Activated CD4-positive, alpha-beta T cell treated with anti-CD3 and anti-CD28 coated beads for 4 hours (primary cell): Measurements from ENCODE around the gene TPRN.

ENCODE experiments used
- DNase-seq, 2 donors: peaks; one replicate each; pipeline ENCODE4 v3.0.0-alpha.2; 2020

Gene TPRN

DNA sequence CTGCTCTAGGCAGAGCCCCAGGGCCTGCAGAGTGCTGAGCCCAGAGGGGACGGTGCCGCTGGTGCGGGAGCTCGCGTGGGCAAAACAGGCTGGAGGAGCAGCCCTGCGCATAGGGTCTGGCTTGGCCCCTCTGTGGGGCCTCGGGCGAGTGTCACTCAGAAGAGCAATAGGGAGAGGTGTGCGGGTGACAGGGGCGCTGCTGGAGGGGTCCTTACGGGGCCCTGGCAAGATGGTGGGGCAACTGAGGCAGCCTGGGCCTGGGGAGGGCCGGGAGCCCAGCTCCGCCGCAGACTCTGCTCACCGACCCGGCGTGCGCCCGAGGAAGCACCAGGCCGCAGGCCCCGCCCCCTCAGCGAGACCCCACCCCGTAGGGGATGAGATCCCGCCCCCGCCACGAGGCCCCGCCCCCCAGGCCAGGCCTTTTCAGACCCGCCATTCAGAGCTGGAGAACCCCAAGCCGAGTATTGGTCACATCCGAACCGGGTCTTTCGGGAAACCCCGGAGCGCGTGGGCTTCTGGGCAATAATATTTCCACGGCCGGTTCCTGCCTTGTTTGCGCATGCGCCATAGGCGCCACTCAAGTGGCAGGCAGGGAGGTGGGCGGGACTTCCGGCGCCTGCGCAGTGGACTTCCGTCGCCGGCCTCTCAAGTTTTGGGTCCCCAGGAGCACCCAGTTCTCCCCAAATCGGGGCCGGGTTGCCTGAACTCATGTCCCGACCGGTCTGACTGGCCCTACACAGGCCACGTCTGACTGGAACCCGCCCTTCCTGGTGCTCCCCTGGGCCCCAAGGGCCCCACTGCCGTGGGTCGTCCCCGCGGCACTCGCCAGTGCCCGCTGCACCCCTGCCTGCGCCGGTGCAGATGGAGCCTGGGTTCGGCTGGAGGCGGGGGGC, 22.8 kb upstream of the TPRN start:
- peak; percentile 97 to 99 for DNase-seq

DNA sequence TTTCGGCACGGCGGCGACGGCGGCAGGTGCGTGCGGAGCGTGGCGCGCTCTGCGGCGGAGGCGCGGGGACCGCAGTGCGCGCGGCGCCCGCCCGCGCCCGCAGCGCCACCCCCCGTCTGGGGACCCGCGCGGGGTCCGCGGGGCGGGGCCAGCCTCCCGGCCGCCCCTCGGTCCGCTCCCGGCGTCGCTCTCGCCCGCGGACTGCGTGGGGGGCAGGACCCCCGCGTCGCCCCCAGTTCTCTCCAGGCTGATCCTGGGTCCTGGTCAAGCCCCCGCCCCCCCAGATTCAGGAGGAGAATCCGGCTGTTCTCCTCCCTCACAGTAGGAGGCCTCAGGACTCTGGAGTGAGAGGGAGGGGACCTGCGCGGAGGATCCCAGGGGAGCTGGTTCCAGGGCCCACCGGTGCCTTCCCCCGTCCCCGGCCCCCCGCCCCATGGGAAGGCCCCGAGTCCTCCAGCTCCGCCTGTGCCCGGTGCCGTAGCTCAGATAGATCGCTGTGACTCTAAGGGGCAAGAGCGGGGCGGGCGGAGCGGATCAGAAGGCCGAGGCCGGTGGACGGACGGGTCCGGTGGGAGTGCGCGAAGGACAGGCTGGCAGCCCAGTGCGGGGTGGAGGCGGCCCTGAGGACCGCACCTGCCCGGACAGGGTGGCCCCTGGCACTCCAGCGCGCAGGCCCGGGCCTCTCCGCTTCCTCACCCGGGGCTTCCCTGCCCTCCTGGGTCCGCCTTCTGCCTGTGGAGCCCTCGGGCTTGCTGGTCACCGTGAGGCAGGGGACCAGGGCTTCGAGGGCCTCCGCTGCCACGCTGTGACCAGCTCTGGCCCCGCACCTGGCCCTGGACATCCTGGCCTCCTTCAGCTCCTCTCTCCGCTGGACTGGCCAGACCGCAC, 21.9 kb upstream of the TPRN start, which contains the start of gene RNF208:
Gene RNF208 (minus strand): TSS at position 51 of the 888 bp plus-strand sequence. CDS start 1,028 bp downstream, outside the sequence.
- no peak for DNase-seq

DNA sequence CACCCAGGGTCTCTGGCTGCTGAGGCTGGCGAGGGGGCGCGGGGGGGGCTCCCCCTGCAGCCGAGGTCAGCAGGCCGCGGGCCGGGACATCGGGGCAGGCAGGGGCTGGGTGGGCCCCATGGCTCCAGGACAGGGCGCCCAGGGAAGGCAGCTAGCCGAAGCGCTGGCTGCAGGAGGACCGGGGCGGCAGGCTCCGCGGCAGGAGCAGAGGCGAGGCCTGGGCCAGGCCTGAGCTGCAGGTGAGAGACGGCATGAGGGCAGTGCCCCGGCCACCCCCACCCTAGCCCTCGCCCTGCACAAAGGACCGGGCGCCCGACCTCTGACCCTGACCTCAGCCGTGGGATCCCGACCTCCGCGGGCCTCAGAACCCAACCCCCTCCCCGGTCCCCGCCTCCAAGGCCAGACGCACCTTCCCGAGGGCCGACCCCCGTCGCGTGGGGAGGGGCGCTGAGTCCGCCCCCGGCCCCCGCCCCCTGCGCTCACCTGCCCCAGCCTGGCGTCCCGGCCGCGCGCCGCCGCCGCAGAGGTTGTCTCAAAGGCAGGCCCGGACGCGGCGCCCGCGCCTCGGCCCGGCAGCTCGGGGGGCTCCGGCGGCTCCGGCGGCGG, 21.1 kb upstream of the TPRN start:
- no peak for DNase-seq

DNA sequence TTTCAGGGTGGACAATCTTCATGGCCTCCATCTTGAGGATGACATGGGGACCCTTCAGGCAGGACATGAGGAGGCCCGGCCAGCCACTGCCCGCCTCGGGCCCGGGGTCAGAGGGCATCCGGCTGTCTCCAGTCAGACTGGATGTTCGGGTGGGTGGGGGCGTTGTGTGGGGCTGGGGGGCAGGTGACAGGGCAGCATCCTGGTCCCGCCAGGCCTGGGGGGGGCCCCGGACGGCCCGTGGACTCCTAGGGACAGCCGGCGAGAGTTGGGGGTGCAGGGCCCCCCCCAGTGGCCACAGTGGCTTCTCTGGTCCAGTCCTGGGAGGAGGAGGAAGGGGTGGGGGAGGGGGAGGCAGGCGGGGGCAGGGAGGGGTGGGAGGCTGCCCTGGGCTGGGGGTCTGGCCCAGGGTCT, 20.6 kb upstream of the TPRN start:
- DNase-seq = no peak

DNA sequence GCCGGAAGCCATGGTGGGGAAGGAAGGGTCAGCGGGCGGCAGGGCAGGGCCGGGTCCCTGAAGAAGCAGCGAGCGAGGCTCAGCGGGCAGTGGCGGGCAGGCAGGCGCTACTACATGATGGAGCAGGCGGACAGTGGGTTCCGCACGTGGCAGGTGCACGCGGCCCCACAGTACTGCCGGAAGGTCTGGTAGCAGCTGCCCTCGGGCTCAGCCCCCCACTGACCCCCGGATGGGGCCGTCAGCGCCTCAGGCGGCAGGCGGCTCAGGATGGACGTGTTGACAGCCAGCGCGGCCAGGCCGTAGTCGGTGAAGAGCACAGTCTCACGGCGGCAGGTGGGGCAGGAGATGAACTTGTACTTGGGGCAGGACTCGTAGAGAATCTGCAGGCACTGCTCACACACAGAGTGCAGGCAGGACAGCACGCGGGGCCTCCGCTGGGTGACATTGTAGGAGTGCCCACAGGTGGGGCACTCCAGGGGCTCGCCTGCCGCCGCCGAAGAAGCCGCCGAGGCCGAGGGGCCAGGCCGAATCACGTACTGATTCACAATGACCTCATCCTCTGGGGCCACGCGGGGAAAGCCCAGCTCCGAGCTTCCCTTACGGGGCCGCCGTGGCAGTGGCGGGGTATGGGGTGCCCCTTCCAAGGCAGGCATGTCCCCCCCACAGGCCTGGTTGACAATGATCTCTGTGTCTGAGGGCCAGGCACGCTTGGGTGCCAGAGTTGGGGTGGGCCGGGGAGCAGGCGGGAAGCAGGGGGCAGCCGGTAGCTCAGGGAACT, 20.0 kb upstream of the TPRN start:
- no peak for DNase-seq

DNA sequence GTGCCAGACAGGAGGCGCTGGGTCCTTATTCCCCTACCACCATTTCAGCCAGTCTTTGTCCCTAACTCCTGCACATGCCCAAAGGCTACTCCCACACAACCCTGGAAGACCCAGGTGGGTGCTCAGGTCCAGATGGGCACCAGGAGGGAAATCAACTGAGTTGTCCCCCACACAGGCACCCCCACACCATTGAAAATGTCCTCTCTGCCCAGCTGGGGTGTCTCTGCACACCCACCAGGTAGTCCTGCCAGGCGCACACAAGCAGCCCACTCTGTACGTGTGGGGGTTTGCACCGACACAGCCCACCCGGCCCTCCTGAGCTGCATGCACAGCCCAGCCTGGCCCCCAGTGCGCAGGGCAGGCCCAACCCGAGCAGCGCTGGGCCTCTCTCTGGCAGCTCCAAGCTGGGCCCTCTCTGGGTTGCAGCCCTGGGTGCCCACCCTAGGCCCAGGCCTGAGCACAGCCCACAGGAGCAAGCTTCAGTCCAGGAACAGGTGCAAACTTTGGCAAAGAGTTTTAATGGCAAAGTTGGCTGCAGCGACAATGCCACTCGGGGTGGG, 19.3 kb upstream of the TPRN start:
- no peak for DNase-seq

DNA sequence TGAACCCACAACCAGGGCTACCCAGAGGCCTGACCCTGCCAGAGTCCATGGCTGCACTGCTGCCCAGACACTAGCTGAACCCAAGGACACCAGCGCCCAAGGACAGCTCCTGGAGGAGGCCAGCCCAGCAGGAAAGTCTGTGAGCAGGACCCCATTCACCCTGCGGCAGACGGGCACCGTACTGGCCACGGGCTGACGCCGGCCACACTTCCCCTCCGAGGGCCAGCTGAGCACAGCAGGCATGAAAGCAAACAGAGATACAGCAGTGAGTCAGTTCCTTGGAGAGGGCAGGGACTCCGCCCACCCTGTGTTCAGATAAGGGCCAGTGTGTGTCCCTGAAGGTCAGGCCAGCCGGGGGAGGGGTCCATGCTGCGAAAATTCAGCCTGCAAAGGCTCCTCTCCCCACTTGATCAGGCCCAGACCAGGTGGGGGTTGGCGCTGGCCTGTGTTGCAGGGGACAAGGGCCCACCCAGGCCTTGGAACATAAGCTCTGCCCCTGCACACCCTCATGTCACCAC, 18.3 kb upstream of the TPRN start:
- no peak for DNase-seq

DNA sequence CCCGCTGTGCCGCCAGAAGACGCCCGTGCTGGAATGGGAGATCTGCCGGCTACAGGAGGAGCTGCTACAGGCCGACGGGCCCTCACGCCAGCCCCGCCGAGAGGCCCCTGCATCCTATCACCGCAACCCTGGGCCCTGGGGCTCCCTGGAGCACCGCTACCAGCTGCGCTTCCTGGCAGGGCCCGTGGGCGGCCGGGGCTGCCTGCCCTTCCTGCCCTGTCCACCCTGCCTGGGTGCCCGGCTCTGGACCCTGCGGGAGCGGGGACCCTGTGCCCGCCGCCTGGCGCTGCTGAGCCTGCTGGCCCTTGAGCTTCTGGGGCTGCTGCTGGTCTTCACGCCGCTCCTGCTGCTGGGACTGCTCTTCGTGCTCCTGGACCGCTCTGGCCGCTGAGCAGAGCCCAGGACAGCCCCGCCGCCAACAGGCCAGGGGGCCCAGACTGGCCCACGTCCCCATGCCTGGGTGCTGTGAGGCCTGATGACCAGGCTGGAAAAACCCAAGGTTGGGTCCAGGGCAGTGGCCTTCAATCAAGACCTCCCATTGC, 17.7 kb upstream of the TPRN start:
- DNase-seq = no peak

DNA sequence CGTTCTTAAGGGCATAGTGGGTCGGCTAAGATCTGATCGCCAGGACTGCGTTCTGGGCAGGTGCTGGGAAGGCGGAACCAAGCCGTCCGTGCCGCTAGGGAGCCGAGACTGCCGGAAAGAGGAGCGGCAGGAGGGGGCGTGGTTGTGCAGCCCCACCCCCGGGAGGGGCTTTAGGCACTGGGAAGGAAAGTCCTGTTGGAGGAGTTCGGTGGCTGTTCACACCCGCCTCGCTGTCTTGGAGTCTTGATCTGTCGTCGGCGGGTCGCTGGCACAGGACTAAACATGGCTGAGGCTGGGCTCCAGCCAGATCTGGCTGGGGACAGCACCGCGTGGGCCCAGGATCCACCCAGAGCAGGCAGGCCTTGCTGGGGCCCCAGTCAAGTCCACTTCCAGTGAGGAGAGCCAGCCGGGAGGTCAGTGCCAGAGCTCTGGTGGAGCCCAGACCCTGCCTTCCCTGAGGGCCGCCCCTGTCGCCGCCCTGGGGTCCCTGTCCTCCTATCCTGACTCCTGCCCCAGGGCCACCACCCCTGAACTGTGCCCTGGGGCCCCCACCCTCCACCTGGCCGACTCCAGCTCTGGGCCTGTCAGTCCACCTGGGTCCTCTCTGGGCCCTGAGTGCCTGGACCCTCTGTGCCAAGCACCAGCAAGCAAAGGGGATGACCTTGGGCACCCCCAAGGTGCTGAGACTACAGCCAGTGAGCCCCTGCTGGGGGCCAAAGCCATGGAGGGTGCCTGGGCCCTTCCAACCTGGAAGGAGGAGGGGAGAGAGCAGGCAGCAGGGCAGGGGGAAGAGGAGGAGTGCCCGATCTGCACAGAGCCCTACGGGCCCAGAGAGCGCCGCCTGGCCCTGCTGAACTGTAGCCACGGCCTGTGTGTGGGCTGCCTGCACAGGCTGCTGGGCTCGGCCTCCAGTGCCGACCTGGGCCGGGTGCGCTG, 17.0 kb upstream of the TPRN start:
- no peak for DNase-seq

DNA sequence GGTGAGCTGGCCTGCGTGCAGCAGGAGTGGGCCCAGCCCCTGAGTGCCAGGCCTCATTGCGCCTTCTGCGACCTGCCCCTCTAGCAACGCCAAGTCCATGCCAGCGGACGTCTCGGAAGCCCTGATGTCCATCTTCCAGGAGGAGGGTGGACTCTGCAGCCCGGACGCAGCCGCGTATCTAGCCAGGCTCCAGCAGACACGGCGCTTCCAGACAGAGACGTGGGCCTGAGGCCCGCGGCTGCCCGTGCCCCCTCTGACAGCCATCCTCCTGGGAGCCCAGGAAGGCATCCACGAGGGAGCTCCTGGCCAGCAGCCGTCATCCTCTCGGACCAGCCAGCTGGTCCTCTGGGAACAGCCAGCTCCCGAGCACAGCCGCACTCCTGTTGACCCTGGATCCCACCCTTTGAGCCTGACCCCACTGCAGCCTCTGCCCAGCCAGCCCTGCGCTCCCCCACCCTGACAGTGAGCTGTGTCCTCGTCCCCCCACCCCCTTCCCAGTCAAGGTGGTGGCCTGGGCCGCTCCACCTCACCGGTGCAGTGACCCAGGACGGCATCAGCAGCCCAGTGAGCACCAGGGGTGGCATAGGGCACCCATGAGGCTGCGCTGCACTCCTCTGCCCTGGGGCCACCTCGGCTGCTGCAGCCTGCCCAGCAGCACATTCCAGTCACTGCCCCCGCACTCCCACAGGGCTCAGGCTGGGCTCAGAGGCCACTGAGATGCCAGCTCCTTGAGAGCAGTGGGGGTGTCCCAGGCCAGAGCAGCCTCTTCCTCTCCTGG, 15.8 kb upstream of the TPRN start:
- DNase-seq = no peak

DNA sequence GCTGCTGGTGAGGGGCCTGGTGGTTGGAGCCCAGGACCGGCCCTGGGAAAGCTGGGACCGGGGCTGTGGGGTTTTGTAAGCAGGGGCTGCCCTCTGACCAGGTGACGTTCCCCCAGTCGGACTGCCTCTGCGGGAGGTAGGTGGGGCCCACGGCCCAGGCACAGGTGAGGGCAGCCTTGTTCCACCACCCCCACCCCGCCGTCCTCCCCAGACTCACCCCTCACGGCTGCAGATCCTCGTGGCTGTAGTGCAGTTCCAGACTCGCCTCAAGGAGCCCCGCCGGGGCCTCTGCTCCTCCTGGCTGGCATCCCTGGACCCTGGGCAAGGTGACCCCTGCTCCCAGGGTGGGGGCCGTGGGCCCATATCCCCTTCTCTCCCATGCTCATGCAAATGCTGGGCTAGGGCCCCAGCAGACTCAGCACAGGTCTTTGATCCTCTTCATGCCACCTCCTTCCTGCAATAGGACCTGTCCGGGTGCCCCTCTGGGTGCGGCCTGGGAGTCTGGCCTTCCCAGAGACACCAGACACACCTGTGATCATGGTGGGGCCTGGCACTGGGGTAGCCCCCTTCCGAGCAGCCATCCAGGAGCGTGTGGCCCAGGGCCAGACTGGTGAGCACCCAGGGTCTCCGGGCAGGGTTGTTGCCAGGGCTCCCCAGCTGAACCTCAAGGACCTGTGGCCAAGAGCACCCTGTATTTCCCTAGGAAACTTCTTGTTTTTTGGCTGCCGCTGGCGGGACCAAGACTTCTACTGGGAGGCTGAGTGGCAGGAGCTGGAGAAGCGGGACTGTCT, 14.8 kb upstream of the TPRN start:
- no peak for DNase-seq

DNA sequence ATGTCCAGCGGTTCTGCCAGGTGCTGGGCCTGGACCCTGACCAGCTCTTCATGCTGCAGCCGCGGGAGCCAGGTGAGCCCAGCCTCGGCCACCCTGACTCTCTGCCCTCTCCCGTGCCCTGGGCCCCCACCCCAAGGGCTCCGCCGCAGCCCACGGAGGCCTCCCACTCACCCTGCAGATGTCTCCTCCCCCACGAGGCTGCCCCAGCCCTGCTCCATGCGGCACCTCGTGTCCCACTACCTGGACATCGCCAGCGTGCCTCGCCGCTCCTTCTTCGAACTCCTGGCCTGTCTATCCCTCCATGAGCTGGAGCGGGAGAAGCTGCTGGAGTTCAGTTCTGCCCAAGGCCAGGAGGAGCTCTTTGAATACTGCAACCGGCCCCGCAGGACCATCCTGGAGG, 14.1 kb upstream of the TPRN start:
- no peak for DNase-seq

DNA sequence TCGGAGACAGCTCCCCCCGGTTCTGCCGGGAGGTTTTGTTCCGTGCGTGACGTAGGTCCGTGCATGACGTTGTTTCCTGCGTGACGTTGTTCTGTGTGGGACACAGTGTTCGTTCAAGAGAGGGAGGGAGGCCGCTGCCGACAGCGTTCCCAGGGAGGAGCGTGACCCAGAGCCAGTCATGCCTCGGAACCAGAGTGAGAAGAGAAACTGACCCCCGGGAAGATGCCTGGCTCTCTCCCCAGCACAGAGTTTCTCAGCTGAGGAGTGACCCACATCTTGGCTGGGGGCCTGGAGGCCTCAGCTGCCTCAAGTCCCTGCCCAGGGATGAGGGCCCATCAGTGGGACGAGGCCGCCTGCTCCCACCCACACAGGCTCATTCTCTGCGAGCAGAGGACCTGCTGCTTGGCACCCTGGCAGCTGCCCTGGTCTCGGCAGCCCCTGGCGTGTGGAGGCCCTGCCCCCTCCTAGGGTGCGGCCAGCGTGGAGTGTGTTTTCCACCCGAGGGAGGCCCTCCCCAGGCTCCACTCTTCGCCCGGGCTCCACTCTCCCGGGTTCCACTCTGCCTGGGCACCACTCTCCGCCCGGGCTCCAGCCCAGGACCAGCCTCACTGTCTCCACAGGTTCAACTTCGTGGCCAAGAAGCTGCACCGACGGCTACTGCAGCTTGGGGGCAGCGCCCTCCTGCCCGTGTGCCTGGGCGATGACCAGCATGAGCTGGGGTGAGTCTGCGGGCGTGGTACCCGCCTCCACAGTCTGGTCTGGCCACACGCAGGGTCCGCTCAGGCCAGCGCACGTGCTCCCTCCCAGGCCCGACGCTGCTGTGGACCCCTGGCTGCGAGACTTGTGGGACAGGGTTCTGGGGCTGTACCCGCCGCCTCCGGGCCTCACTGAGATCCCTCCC, 12.9 kb upstream of the TPRN start:
- no peak for DNase-seq

DNA sequence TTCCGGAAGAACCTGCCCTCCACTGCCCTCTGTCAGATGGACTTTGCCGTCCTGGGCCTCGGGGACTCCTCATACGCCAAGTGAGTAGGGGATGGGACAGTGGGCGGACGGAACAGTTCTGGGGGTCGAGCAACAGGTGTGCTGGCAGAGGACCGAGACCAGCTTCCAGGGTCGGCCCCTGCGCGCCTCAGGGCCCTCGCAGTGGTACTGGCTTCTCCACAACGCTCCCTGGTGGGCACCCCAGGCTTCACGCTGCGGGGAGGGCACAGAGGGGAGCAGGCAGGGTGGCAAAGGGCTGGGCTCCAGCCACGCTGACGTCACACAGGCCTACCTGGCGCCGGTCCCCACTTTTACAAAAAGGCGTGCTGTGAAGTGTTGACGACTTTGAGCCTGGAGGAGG, 12.0 kb upstream of the TPRN start:
- DNase-seq = no peak

DNA sequence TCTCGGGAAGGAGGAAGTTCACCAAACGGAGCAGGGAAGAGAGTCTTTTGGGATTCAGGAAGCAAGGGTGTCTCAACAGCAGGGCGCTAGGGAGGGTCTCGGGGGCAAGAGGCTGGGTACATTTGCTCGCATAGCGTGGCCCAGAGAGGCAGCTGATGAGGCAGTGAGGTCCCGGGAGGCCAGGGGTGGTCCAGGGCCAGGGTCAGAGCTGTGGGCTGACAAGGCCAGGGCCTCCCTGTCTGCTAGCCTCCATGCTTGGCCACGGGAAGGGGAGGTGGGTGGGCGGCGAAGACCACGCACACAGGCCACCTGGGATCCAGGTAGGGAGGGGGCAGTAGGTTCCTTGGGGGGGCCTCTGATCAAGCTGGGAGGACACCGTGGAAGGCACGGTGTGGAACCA, 11.0 kb upstream of the TPRN start:
- DNase-seq = no peak

DNA sequence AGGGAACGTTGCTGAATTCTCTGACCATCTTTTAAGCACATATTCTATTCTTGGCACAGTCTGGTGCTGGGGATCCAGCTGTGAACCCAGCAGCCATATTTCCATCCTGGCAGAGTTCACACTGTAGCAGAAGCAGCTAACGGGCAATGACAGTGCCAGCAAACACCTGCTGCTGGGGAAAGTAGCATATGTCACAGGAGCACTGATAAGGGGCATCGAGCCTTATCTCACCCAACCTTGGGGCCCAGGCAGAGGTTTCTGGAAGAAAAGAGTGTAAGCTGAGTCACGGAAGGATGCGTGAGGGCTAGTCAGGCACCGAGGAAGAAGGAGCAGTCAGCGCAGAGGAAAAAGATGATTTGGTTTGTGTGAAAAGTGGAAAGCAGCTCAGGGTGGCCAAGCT, 6.1 kb upstream of the TPRN start:
- DNase-seq = no peak
